OCI-LY1 (cell line): Measurements from ENCODE around the gene DNAJC7.

Source experiments
- H2AFZ ChIP-seq: fragments of 200-600 bp; sonication (generic), shearing (Covaris generic); 2 replicates; pipeline ENCODE4 v1.6.0; 2014; ENCODE audit warnings: antibody characterized with exemption, mild to moderate bottlenecking, low read length
- H3F3A ChIP-seq: fragments of 200-600 bp; sonication (generic), shearing (Covaris generic); 2 replicates; pipeline ENCODE4 v1.6.0; 2014; ENCODE audit warnings: mild to moderate bottlenecking, antibody characterized with exemption, low read length, moderate library complexity; ENCODE audit not compliant: insufficient read depth
- H3K27ac ChIP-seq: fragments of 200-600 bp; sonication (generic); 2 replicates; pipeline ENCODE4 v1.5.1; 2014; ENCODE audit warnings: low read length, mixed run types, mild to moderate bottlenecking, low read depth; ENCODE audit not compliant: poor library complexity, severe bottlenecking
- H3K27me3 ChIP-seq: fragments of 200-600 bp; sonication (generic); 2 replicates; pipeline ENCODE4 v1.6.0; 2014; ENCODE audit warnings: antibody characterized with exemption, mild to moderate bottlenecking, low read length, moderate library complexity; ENCODE audit not compliant: insufficient read depth
- H3K36me3 ChIP-seq: fragments of 200-600 bp; sonication (generic); 2 replicates; pipeline ENCODE4 v1.6.1; 2014; ENCODE audit warnings: mild to moderate bottlenecking, antibody characterized with exemption, low read length, moderate library complexity, mixed read lengths; ENCODE audit not compliant: insufficient read depth
- H3K4me1 ChIP-seq: fragments of 200-600 bp; sonication (generic); 2 replicates; pipeline ENCODE4 v1.5.1; 2014; ENCODE audit warnings: mild to moderate bottlenecking, low read length, moderate library complexity; ENCODE audit not compliant: insufficient read depth, severe bottlenecking
- H3K4me2 ChIP-seq: fragments of 200-600 bp; sonication (generic), shearing (Covaris generic); 2 replicates; pipeline ENCODE4 v1.6.1; 2014; ENCODE audit warnings: low read length
- H3K4me3 ChIP-seq: fragments of 200-600 bp; sonication (generic); 2 replicates; pipeline ENCODE4 v1.5.1; 2014; ENCODE audit warnings: low read length, low read depth, mild to moderate bottlenecking, mixed read lengths; ENCODE audit not compliant: poor library complexity, severe bottlenecking
- H3K79me2 ChIP-seq: fragments of 200-600 bp; shearing (Covaris generic); 2 replicates; pipeline ENCODE4 v1.6.1; 2016; ENCODE audit warnings: mixed run types, low read length, mixed read lengths; ENCODE audit not compliant: insufficient read depth
- H3K9ac ChIP-seq: fragments of 200-600 bp; sonication (generic), shearing (Covaris generic); 2 replicates; pipeline ENCODE4 v1.6.1; 2014; ENCODE audit warnings: mild to moderate bottlenecking, low read length, mixed read lengths
- H3K9me2 ChIP-seq: fragments of 200-600 bp; sonication (generic), shearing (Covaris generic); 2 replicates; pipeline ENCODE4 v1.6.1; 2014; ENCODE audit warnings: low read depth, mild to moderate bottlenecking, low read length, mixed read lengths
- H3K9me3 ChIP-seq: fragments of 200-600 bp; shearing (Covaris generic); 2 replicates; pipeline ENCODE4 v1.6.1; 2014; ENCODE audit warnings: low read length, mixed read lengths
- H4K20me1 ChIP-seq: fragments of 200-600 bp; sonication (generic), shearing (Covaris generic); 2 replicates; pipeline ENCODE4 v1.6.0; 2016; ENCODE audit warnings: mild to moderate bottlenecking, low read length; ENCODE audit not compliant: insufficient read depth
- CTCF ChIP-seq: fragments of 200-600 bp; sonication (generic), shearing (Covaris generic); IDR thresholded peaks from 2 replicates; pipeline ENCODE4 v1.5.1; 2017; ENCODE audit warnings: mild to moderate bottlenecking, antibody characterized with exemption, low read length, moderate library complexity, mixed read lengths
- EZH2 ChIP-seq: fragments of 200-600 bp; sonication (generic), shearing (Covaris generic); IDR thresholded peaks from 2 replicates; pipeline ENCODE4 v1.8.0; 2017; ENCODE audit warnings: borderline replicate concordance, mixed run types, mild to moderate bottlenecking, antibody characterized with exemption, low read length, moderate library complexity, mixed read lengths

DNAJC7 gene

GRCh38 chr17:42049834-42050392 is 32.7 kb upstream of the DNAJC7 start:
- Histone ChIP-seq H4K20me1 (no peaks in the 10 kb centered on the region), H3K9ac (peak overlapping the region; percentile 40; the same call in 1 of the 2 replicates), H3K27me3 (peaks cover 18% of the 10 kb centered on the region), H3F3A (no peaks in the 10 kb centered on the region), H3K27ac (no peak overlapping the region), H3K79me2 (no peaks in the 10 kb centered on the region), H3K4me2 (peak overlapping the region; percentile 66), H3K9me3 (no peaks in the 10 kb centered on the region), H2AFZ (no peak overlapping the region), H3K36me3 (no peaks in the 10 kb centered on the region), H3K4me1 (peaks cover 5% of the 10 kb centered on the region), H3K4me3 (peak overlapping the region; percentile 51), H3K9me2 (no peaks in the 10 kb centered on the region)
- TF ChIP-seq CTCF (peak; percentile 39; the same call in 1 of the 2 replicates), EZH2 (no peak)

- Histone ChIP-seq H3K36me3 (no peaks in the 10 kb centered on the region), H4K20me1 (no peaks in the 10 kb centered on the region), H3K4me3 (no peak overlapping the region), H2AFZ (no peak overlapping the region), H3K9me3 (no peaks in the 10 kb centered on the region), H3K4me2 (no peak overlapping the region), H3K9me2 (no peaks in the 10 kb centered on the region), H3K27ac (no peak overlapping the region), H3K79me2 (no peaks in the 10 kb centered on the region), H3K4me1 (peaks cover 5% of the 10 kb centered on the region), H3K27me3 (peaks cover 14% of the 10 kb centered on the region; the same call in 1 of the 2 replicates), H3F3A (no peaks in the 10 kb centered on the region), H3K9ac (no peak overlapping the region)
- TF ChIP-seq EZH2 (no peak), CTCF (no peak)
Observed at GRCh38 chr17:42047343-42047742, 30.1 kb upstream of the DNAJC7 start.

- Histone ChIP-seq H3K4me2 (no peak overlapping the region), H3K27ac (no peak overlapping the region), H3K4me1 (peaks cover 5% of the 10 kb centered on the region), H3K9ac (no peak overlapping the region), H3F3A (no peaks in the 10 kb centered on the region), H3K9me3 (no peaks in the 10 kb centered on the region), H3K36me3 (no peaks in the 10 kb centered on the region), H3K4me3 (no peak overlapping the region), H3K79me2 (no peaks in the 10 kb centered on the region), H4K20me1 (no peaks in the 10 kb centered on the region), H2AFZ (no peak overlapping the region), H3K27me3 (0 out of 2 replicates have a peak, but pooled peaks cover 8% of the 10 kb centered on the region), H3K9me2 (no peaks in the 10 kb centered on the region)
- no peak for TF ChIP-seq CTCF
- TF ChIP-seq EZH2 = no peak
Observed at GRCh38 chr17:42045719-42046118, 28.5 kb upstream of the DNAJC7 start.
